Transverse colon (tissue), 4 donors: ENCODE results near the gene EVA1C.

Experiments used
- EP300 ChIP-seq: sonication (generic); formaldehyde crosslinking; IDR thresholded peaks from one replicate; pipeline ENCODE4 v1.6.1; 2017; ENCODE audit warnings: antibody characterized with exemption, low read depth
- POLR2A ChIP-seq: fragments of 450-650 bp; IDR thresholded peaks from one replicate; pipeline ENCODE4 v1.6.1; 2016; ENCODE audit warnings: antibody characterized with exemption, mild to moderate bottlenecking, moderate library complexity
- POLR2AphosphoS5 ChIP-seq, 3 donors: sonication (generic); formaldehyde crosslinking; IDR thresholded peaks; one replicate each; pipeline ENCODE4 v1.6.1; 2016; ENCODE audit warnings: antibody characterized with exemption in 3 of 3
- TF ChIP-seq, protein P1 (sequence below), 5 experiments: fragments of 200-600 bp in 3 of 5; fragments of 450-650 bp in 2 of 5; sonication (generic) in 3 of 5; IDR thresholded peaks; 1 replicate in 2 of 5; 2 replicates in 3 of 5; pipeline ENCODE4 v1.5.1; 2016 to 2017; ENCODE audit warnings: antibody characterized with exemption in 5 of 5, inconsistent platforms in 3 of 5, mild to moderate bottlenecking in 2 of 5, moderate library complexity in 1 of 5

DNA sequence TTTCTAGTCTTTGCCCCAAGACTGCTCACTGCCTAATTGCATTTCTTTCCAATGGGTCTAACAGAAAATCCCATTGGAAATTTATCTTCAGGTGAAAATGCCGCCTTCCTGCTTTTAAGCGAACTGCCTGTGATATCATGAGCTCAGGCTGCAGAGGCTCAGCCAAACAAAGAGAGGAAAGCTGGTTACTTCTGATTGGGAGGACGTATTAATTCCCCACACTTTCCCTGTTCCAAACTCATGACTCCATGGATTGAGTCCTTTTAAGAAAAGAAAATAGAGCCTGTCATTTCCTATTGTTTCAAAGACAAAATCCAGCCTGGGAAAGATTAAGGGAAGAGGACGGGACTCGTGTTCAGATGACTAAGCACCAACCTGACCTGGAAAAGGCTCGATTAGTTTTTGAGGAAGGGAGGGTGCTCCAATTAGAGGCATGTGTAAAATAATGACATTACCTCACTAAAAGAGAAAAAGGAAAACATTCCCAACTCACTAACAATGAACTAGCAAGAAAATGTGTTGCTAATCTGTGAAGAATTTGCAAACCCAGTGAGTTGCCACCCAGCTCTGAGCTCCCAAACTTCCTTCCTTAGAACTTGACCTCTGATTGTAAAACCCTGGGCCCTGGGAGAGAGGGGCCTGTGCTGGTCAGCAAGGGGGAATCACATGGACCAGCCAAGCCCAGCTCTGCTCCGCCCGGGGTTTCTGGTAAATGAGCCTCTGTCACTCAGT lies 111.6 kb downstream of the EVA1C start:
- no peak for TF ChIP-seq POLR2AphosphoS5 (IDR thresholded peaks at IDR 0.05)
- TF ChIP-seq, protein P1, sequence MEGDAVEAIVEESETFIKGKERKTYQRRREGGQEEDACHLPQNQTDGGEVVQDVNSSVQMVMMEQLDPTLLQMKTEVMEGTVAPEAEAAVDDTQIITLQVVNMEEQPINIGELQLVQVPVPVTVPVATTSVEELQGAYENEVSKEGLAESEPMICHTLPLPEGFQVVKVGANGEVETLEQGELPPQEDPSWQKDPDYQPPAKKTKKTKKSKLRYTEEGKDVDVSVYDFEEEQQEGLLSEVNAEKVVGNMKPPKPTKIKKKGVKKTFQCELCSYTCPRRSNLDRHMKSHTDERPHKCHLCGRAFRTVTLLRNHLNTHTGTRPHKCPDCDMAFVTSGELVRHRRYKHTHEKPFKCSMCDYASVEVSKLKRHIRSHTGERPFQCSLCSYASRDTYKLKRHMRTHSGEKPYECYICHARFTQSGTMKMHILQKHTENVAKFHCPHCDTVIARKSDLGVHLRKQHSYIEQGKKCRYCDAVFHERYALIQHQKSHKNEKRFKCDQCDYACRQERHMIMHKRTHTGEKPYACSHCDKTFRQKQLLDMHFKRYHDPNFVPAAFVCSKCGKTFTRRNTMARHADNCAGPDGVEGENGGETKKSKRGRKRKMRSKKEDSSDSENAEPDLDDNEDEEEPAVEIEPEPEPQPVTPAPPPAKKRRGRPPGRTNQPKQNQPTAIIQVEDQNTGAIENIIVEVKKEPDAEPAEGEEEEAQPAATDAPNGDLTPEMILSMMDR (IDR thresholded peaks at IDR 0.05): no peak
- TF ChIP-seq POLR2A: no peak
- TF ChIP-seq EP300: no peak
